ENCODE measurements around the gene ITIH1.
A peak's percentile ranks its signal among the peaks of the same experiment; 100 is the strongest.
"Not testable (repeated sequence)": the region's sequence is repeated elsewhere in the genome, so short reads cannot be mapped to it uniquely, and the experiment has no call there.

The ITIH1 gene, protein sequence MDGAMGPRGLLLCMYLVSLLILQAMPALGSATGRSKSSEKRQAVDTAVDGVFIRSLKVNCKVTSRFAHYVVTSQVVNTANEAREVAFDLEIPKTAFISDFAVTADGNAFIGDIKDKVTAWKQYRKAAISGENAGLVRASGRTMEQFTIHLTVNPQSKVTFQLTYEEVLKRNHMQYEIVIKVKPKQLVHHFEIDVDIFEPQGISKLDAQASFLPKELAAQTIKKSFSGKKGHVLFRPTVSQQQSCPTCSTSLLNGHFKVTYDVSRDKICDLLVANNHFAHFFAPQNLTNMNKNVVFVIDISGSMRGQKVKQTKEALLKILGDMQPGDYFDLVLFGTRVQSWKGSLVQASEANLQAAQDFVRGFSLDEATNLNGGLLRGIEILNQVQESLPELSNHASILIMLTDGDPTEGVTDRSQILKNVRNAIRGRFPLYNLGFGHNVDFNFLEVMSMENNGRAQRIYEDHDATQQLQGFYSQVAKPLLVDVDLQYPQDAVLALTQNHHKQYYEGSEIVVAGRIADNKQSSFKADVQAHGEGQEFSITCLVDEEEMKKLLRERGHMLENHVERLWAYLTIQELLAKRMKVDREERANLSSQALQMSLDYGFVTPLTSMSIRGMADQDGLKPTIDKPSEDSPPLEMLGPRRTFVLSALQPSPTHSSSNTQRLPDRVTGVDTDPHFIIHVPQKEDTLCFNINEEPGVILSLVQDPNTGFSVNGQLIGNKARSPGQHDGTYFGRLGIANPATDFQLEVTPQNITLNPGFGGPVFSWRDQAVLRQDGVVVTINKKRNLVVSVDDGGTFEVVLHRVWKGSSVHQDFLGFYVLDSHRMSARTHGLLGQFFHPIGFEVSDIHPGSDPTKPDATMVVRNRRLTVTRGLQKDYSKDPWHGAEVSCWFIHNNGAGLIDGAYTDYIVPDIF

GRCh38 chr3:52777127-52777958, at the start of gene ITIH1:
ITIH1 (plus strand) TSS chr3:52777599; CDS start chr3:52777616, 17 bp downstream.
- no peak for TF ChIP-seq CTCF (conservative IDR thresholded peaks at IDR 0.05; ENCODE audit: low read depth, low read length)
- DNase-seq (ENCODE audit: low read depth): no peak
- H3K4me3 ChIP-seq (ENCODE audit: low read depth, low read length): no peak within 1 kb of the TSS

GRCh38 chr3:52728753-52729152, 48.6 kb upstream of the ITIH1 start:
- H3K4me3 ChIP-seq (ENCODE audit: low read depth, low read length); DNase-seq (ENCODE audit: low read depth): not testable (repeated sequence)

DNA sequence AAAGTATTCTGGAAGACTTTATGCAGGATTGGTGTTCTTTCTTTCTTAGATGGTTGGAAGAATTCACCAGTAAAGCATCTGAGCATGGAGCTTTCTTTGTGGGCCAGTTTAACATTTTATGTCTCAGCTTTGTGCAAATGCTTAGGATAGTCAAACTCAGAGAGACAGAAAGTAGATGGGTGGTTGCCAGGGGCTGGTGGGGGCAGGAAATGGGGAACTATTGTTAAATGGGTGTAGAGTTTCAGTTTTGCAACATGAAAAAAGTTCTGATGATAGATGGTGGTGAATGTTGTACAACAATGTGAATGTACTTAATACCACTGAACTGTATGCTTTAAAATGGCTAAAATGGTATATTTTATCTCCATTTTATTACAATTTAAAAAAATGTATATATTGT, 46.7 kb upstream of the ITIH1 start:
- TF ChIP-seq CTCF (conservative IDR thresholded peaks at IDR 0.05; ENCODE audit: low read depth, low read length): no peak
- peak; percentile 3 for DNase-seq (ENCODE audit: low read depth)

DNA sequence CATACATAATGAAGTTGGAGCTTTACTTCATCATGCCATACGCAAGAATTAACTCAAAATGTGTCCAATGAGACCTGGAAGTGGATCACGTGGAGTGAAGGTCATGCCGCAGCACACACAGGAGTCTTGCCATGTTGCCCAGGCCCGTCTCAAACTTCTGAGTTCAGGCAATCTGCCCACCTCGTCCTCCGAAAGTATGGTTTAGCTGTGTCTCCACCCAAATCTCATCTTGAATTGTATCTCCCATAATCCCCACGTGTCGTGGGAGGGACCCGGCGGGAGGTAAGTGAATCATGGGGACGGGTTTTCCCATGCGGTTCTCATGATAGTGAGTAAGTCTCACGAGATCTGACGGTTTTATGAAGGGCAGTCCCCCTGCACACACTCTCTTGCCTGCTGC, 45.8 kb upstream of the ITIH1 start:
- no peak for TF ChIP-seq CTCF (conservative IDR thresholded peaks at IDR 0.05; ENCODE audit: low read depth, low read length)
- H3K4me3 ChIP-seq (ENCODE audit: low read depth, low read length): no peak overlapping the region
- DNase-seq (ENCODE audit: low read depth): no peak

More for the DNA sequence above, 46.7 kb upstream of the ITIH1 start:
- H3K4me3 ChIP-seq (ENCODE audit: low read depth, low read length): no peak overlapping the region

DNA sequence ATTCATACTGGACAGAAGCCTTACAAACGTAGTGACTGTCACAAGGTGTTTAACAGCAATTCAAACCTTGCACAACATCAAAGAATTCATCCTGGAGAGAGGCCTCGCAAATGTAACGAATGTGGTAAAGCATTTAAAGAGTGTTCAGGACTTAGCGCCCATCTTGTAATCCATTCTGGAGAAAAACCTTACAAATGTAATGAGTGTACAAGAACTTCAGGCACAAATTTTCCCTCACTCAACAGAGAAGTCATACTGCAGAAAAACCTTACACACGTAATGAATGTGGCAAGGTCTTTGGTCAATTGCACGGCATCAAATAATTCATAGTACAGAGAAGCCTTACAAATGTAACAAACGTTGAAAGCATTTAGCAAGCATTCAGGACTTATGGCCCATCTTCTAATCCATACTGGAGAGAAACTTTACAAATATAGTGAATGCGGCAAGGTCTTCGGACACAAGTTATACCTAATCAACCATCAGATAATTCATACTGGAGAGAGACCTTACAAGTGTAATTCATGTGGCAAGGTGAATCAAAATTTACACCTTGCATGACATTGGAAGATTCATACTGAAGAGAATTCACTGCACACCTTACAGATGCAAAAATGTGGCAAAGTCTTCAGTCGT, 44.0 kb upstream of the ITIH1 start:
- no peak overlapping the region for H3K4me3 ChIP-seq (ENCODE audit: low read depth, low read length)
- TF ChIP-seq CTCF (conservative IDR thresholded peaks at IDR 0.05; ENCODE audit: low read depth, low read length): no peak
- no peak for DNase-seq (ENCODE audit: low read depth)

DNA sequence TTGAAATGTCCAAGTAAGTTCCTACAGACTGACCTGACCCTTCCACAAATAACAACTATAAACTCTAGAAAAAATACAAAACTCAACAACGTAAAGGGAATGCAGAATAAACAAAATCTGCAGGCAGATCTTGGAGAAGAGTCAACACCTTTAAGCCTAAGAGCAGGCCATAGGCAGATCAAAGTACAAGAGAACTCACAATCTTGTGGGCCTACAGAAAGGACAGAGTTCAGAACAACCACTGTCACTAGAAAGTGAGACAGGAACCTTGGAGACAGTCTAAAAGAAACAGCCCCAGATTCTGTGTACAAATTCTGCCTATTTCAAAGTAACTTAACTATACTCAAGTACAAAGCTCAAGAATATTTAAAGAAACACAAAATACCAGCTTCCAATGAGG, 37.7 kb upstream of the ITIH1 start:
- H3K4me3 ChIP-seq (ENCODE audit: low read depth, low read length): no peak overlapping the region
- TF ChIP-seq CTCF (conservative IDR thresholded peaks at IDR 0.05; ENCODE audit: low read depth, low read length): no peak
- DNase-seq (ENCODE audit: low read depth): no peak

All from choroid plexus epithelial cell (primary cell).